SK-N-SH (cell line): ENCODE results near the gene EHD1. TPM values are rescaled to one million over a fixed set of nuclear protein-coding genes. Genes with fewer than 3 reads are reported as not detected.

ENCODE experiments used
- CTCF ChIA-PET: fragments of 300-600, 350-600 bp; formaldehyde crosslinking; extraction: SDS; loops from one replicate; lab custom pipeline; 2021; lab: Yijun Ruan, JAX
- POLR2A ChIA-PET: fragments of 350-600 bp; sonication (Branson Sonifier 250); formaldehyde crosslinking; extraction: SDS; loops from one replicate; lab custom pipeline; 2020; ENCODE audit warnings: antibody characterized with exemption, inconsistent platforms; lab: Yijun Ruan, JAX
- DNase-seq: peaks from one replicate; pipeline ENCODE4 v3.0.0; 2012
- H2AFZ ChIP-seq: fragments of 200-600 bp; sonication (generic); 2 replicates; pipeline ENCODE4 v1.8.1; 2016; ENCODE audit warnings: antibody characterized with exemption, mild to moderate bottlenecking, low read depth
- H3F3A ChIP-seq: fragments of 200-600 bp; sonication (generic); replicated peaks from 2 replicates; pipeline ENCODE3; 2016; ENCODE audit warnings: antibody characterized with exemption, mild to moderate bottlenecking; ENCODE audit not compliant: insufficient read depth
- H3K27ac ChIP-seq, 2 experiments: fragments of 200-500 bp in 1 of 2; fragments of 200-600 bp in 1 of 2; sonication (Bioruptor generic) in 1 of 2; sonication (generic), shearing (Covaris generic) in 1 of 2; 2 replicates each; pipeline versions ENCODE4 v1.5.1 to v1.6.1; 2014 to 2016; ENCODE audit warnings: low read depth in 2 of 2, inconsistent platforms in 1 of 2, low read length in 1 of 2, mild to moderate bottlenecking in 1 of 2, mixed read lengths in 1 of 2
- H3K27me3 ChIP-seq: fragments of 200-600 bp; sonication (generic), shearing (Covaris generic); 2 replicates; pipeline ENCODE4 v1.6.1; 2016; ENCODE audit warnings: mixed run types; ENCODE audit not compliant: insufficient read depth
- H3K36me3 ChIP-seq, 2 experiments: fragments of 200-500 bp in 1 of 2; fragments of 200-600 bp in 1 of 2; sonication (Bioruptor generic) in 1 of 2; sonication (generic) in 1 of 2; replicated peaks in 1 of 2; 2 replicates each; pipeline versions ENCODE3 to v1.5.1; 2014 to 2016; ENCODE audit warnings: low read length in 1 of 2, mild to moderate bottlenecking in 1 of 2; ENCODE audit not compliant: insufficient read depth in 2 of 2, control insufficient read depth in 1 of 2
- H3K4me1 ChIP-seq, 2 experiments: fragments of 200-500 bp in 1 of 2; fragments of 200-600 bp in 1 of 2; sonication (Bioruptor generic) in 1 of 2; sonication (generic), shearing (Covaris generic) in 1 of 2; 2 replicates each; pipeline versions ENCODE4 v1.5.1 to v1.6.1; 2014 to 2016; ENCODE audit warnings: low read depth in 1 of 2, low read length in 1 of 2, mixed run types in 1 of 2; ENCODE audit not compliant: insufficient read depth in 2 of 2, control insufficient read depth in 1 of 2
- H3K4me2 ChIP-seq: fragments of 200-600 bp; sonication (generic), shearing (Covaris generic); 2 replicates; pipeline ENCODE4 v1.6.1; 2017; ENCODE audit warnings: mixed run types
- H3K4me3 ChIP-seq, 2 experiments: fragments of 200-500 bp in 1 of 2; fragments of 200-600 bp in 1 of 2; sonication (Bioruptor generic) in 1 of 2; sonication (generic), shearing (Covaris generic) in 1 of 2; 2 replicates each; pipeline versions ENCODE4 v1.5.1 to v1.8.1; 2014 to 2016; ENCODE audit warnings: low read depth in 2 of 2, inconsistent platforms in 1 of 2, low read length in 1 of 2, mild to moderate bottlenecking in 1 of 2, mixed read lengths in 1 of 2, moderate library complexity in 1 of 2
- H3K79me2 ChIP-seq: fragments of 200-600 bp; sonication (generic); 2 replicates; pipeline ENCODE4 v1.8.1; 2017; ENCODE audit warnings: mild to moderate bottlenecking; ENCODE audit not compliant: insufficient read depth
- H3K9ac ChIP-seq: fragments of 200-600 bp; sonication (generic); 2 replicates; pipeline ENCODE4 v1.6.1; 2017; ENCODE audit warnings: mixed run types
- H3K9me2 ChIP-seq: fragments of 200-600 bp; sonication (generic); 2 replicates; pipeline ENCODE4 v1.6.1; 2017; ENCODE audit warnings: mixed run types
- H3K9me3 ChIP-seq: fragments of 200-600 bp; sonication (generic); 2 replicates; pipeline ENCODE4 v1.6.1; 2017; ENCODE audit warnings: mixed run types, mild to moderate bottlenecking, moderate library complexity
- H4K20me1 ChIP-seq: fragments of 200-600 bp; sonication (generic); 2 replicates; pipeline ENCODE4 v1.6.1; 2017; ENCODE audit warnings: mild to moderate bottlenecking, mixed run types; ENCODE audit not compliant: insufficient read depth
- CHD2 ChIP-seq: fragments of 150-350 bp; IDR thresholded peaks from 2 replicates; pipeline ENCODE4 v1.6.1; 2018; ENCODE audit warnings: low read length; ENCODE audit not compliant: partially characterized antibody
- ELF1 ChIP-seq: IDR thresholded peaks from 2 replicates; pipeline ENCODE4 v1.4.0; 2012
- EZH2phosphoT487 ChIP-seq: fragments of 200-600 bp; sonication (generic); IDR thresholded peaks from 2 replicates; pipeline ENCODE4 v1.6.1; 2017; ENCODE audit warnings: low read depth, mixed run types, mild to moderate bottlenecking, antibody characterized with exemption, moderate library complexity, borderline replicate concordance
- IRF3 ChIP-seq: fragments of 150-350 bp; IDR thresholded peaks from 2 replicates; pipeline ENCODE4 v1.6.1; 2016; ENCODE audit warnings: mild to moderate bottlenecking, low read depth, low read length
- MAX ChIP-seq: IDR thresholded peaks from 2 replicates; pipeline ENCODE4 v1.4.0; 2012; ENCODE audit warnings: low read depth
- PBX3 ChIP-seq: IDR thresholded peaks from 2 replicates; pipeline ENCODE4; 2012
- POLR2AphosphoS5 ChIP-seq: IDR thresholded peaks from 2 replicates; pipeline ENCODE4 v1.6.1; 2012; ENCODE audit warnings: low read depth, low read length
- REST ChIP-seq: IDR thresholded peaks from 2 replicates; pipeline ENCODE4 v1.6.1; 2012; ENCODE audit warnings: mild to moderate bottlenecking, low read depth, low read length, moderate library complexity
- RXRA ChIP-seq: IDR thresholded peaks from 2 replicates; pipeline ENCODE4 v1.4.0; 2012; ENCODE audit warnings: low read depth, mild to moderate bottlenecking, borderline replicate concordance
- TAF1 ChIP-seq: IDR thresholded peaks from 2 replicates; pipeline ENCODE4 v1.6.1; 2012; ENCODE audit warnings: low read depth, mild to moderate bottlenecking, low read length, moderate library complexity, borderline replicate concordance
- WGBS: methylation state at CpG from one replicate; pipeline ENCODE4 v1.1.6; 2017; ENCODE audit warnings: low lambda C conversion rate; 5-methylcytosine and 5-hydroxymethylcytosine counted together
- polyA plus RNA-seq, 3 experiments: library from polyadenylated mRNA; depleted of rRNA; stranded (reverse); fragments of >200 nt; gene quantifications; 2 replicates each; pipeline ENCODE4 v1.2.3, GENCODE V29; 2012

EHD1 gene
- polyA plus RNA-seq, 1 of the 3 experiments (the other 2 are of a cell fraction) = 93.3 TPM

GRCh38 chr11:64882243-64882642 lies 3.8 kb upstream of the EHD1 start:
- Histone ChIP-seq H3K9me3 (no peaks in the 10 kb centered on the region), H3F3A (peaks cover 5% of the 10 kb centered on the region), H3K9me2 (no peaks in the 10 kb centered on the region), H3K4me3 (no peak overlapping the region), H3K4me1 (peaks cover 0 to 14% of the 10 kb centered on the region in 2 experiments; a peak in 1 of 4 replicates), H3K27me3 (no peaks in the 10 kb centered on the region), H3K79me2 (peaks cover 11% of the 10 kb centered on the region), H2AFZ (no peak overlapping the region), H3K36me3 (no peaks in the 10 kb centered on the region), H3K9ac (no peak overlapping the region), H4K20me1 (no peaks in the 10 kb centered on the region; the same call in 1 of the 2 replicates), H3K27ac (no peak overlapping the region), H3K4me2 (no peak overlapping the region)
- 92% methylated on average over 5 of the region's 5 CpGs for WGBS
- ChIA-PET POLR2A (interaction anchor here (0.8 to 1.0 kb wide), 2 partner anchors 10 to 230 kb away, joined by 4 read pairs; partner anchors contain the start of gene TM7SF2), CTCF (interaction anchor here (1.4 to 26.7 kb wide), 4 partner anchors 12 to 132 kb away, joined by 3 to 530 read pairs (median 12); partner anchors contain the start of genes ARL2 and CDC42BPG)
- TF ChIP-seq IRF3 = no peak
- TF ChIP-seq EZH2phosphoT487 = no peak
- no peak for TF ChIP-seq ELF1
- TF ChIP-seq RXRA = no peak
- TF ChIP-seq REST = no peak
- TF ChIP-seq POLR2AphosphoS5 = no peak
- no peak for TF ChIP-seq PBX3
- no peak for TF ChIP-seq CHD2
- no peak for TF ChIP-seq MAX
- TF ChIP-seq TAF1 = no peak
- no peak for DNase-seq
